Stimulated activated naive CD4-positive, alpha-beta T cell (primary cell): ENCODE results near the gene RNF175.
"Not testable (repeated sequence)": the region's sequence is repeated elsewhere in the genome, so short reads cannot be mapped to it uniquely, and the experiment has no call there.

Source experiments
- DNase-seq, 6 experiments: peaks; one replicate each; lab custom pipeline; 2025; lab: John Stamatoyannopoulos, UW

The RNF175 gene

GRCh38 chr4:153683763-153684181 lies 76.1 kb downstream of the RNF175 start:
- no peak for DNase-seq

GRCh38 chr4:153679486-153679885 lies 80.3 kb downstream of the RNF175 start:
- no peak for DNase-seq

GRCh38 chr4:153676984-153677383 lies 82.8 kb downstream of the RNF175 start:
- no peak for DNase-seq

GRCh38 chr4:153676486-153676885 lies 83.3 kb downstream of the RNF175 start:
- no peak for DNase-seq

- DNase-seq = no peak
These were observed 90.0 kb downstream of the RNF175 start for GRCh38 chr4:153669838-153670237.

- no peak for DNase-seq
These were observed 91.2 kb downstream of the RNF175 start for GRCh38 chr4:153668647-153669046.

- DNase-seq = not testable (repeated sequence)
These were observed 93.3 kb downstream of the RNF175 start for GRCh38 chr4:153666505-153666904.

GRCh38 chr4:153663667-153664066 lies 96.2 kb downstream of the RNF175 start:
- no peak for DNase-seq

- no peak for DNase-seq
These were observed 97.9 kb downstream of the RNF175 start for GRCh38 chr4:153661908-153662307.

- DNase-seq = no peak
These were observed 98.5 kb downstream of the RNF175 start for GRCh38 chr4:153661215-153661822.
